Measurements from ENCODE around the gene SENP3. TPM values are rescaled to one million over a fixed set of nuclear protein-coding genes. Genes with fewer than 3 reads are reported as not detected.

SENP3 gene
- total and polyA plus RNA-seq, 2 of the 13 experiments (the other 11 are each of a cell fraction or from before 2014, with no cell fraction given), result 55.8 to 75.4 TPM

DNA sequence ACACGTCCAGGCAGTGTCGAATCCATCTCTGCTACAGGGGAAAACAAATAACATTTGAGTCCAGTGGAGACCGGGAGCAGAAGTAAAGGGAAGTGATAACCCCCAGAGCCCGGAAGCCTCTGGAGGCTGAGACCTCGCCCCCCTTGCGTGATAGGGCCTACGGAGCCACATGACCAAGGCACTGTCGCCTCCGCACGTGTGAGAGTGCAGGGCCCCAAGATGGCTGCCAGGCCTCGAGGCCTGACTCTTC, 10.5 kb downstream of the SENP3 start (continued):
- peak; percentile 99 for TF ChIP-seq THAP9 (CRISPR knock-in tag; IDR thresholded peaks at IDR 0.05; ENCODE audit: borderline replicate concordance)
- TF ChIP-seq, protein P1, sequence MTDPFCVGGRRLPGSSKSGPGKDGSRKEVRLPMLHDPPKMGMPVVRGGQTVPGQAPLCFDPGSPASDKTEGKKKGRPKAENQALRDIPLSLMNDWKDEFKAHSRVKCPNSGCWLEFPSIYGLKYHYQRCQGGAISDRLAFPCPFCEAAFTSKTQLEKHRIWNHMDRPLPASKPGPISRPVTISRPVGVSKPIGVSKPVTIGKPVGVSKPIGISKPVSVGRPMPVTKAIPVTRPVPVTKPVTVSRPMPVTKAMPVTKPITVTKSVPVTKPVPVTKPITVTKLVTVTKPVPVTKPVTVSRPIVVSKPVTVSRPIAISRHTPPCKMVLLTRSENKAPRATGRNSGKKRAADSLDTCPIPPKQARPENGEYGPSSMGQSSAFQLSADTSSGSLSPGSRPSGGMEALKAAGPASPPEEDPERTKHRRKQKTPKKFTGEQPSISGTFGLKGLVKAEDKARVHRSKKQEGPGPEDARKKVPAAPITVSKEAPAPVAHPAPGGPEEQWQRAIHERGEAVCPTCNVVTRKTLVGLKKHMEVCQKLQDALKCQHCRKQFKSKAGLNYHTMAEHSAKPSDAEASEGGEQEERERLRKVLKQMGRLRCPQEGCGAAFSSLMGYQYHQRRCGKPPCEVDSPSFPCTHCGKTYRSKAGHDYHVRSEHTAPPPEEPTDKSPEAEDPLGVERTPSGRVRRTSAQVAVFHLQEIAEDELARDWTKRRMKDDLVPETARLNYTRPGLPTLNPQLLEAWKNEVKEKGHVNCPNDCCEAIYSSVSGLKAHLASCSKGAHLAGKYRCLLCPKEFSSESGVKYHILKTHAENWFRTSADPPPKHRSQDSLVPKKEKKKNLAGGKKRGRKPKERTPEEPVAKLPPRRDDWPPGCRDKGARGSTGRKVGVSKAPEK (CRISPR knock-in tag; IDR thresholded peaks at IDR 0.05; ENCODE audit: borderline replicate concordance), result no peak
- TF ChIP-seq KDM3A (CRISPR knock-in tag; IDR thresholded peaks at IDR 0.05; ENCODE audit: low read depth), result 0 out of 2 replicates have a peak, but pooled peaks have one; percentile 15
- TF ChIP-seq SIX4 (CRISPR knock-in tag; IDR thresholded peaks at IDR 0.05), result 0 out of 2 replicates have a peak, but pooled peaks have one; percentile 28
- TF ChIP-seq KLF13 (CRISPR knock-in tag; IDR thresholded peaks at IDR 0.05), result no peak
- TF ChIP-seq IRX3 (CRISPR knock-in tag; IDR thresholded peaks at IDR 0.05; ENCODE audit: borderline replicate concordance, low read depth), result 0 out of 2 replicates have a peak, but pooled peaks have one; percentile 42
- TF ChIP-seq, protein P2, sequence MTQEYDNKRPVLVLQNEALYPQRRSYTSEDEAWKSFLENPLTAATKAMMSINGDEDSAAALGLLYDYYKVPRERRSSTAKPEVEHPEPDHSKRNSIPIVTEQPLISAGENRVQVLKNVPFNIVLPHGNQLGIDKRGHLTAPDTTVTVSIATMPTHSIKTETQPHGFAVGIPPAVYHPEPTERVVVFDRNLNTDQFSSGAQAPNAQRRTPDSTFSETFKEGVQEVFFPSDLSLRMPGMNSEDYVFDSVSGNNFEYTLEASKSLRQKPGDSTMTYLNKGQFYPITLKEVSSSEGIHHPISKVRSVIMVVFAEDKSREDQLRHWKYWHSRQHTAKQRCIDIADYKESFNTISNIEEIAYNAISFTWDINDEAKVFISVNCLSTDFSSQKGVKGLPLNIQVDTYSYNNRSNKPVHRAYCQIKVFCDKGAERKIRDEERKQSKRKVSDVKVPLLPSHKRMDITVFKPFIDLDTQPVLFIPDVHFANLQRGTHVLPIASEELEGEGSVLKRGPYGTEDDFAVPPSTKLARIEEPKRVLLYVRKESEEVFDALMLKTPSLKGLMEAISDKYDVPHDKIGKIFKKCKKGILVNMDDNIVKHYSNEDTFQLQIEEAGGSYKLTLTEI (CRISPR knock-in tag; conservative IDR thresholded peaks at IDR 0.05), result no peak
- no peak for TF ChIP-seq RFX3 (CRISPR knock-in tag; IDR thresholded peaks at IDR 0.05)
- TF ChIP-seq MXI1 (IDR thresholded peaks at IDR 0.05; ENCODE audit: borderline replicate concordance, low read depth, low read length), result peak; percentile 97; the same call in 2 of the 3 replicates
- TF ChIP-seq ZFYVE20 (CRISPR knock-in tag; IDR thresholded peaks at IDR 0.05; ENCODE audit: borderline replicate concordance, low read depth), result no peak
- TF ChIP-seq ZNF431 (CRISPR knock-in tag; IDR thresholded peaks at IDR 0.05; ENCODE audit: borderline replicate concordance, low read depth), result peak; percentile 80
- 0 out of 2 replicates have a peak, but pooled peaks have one; percentile 92 for TF ChIP-seq MEIS2 (CRISPR knock-in tag; IDR thresholded peaks at IDR 0.05)
- no peak for TF ChIP-seq SRF (IDR thresholded peaks at IDR 0.05; ENCODE audit: low read depth, low read length)
- TF ChIP-seq ZNF274 (CRISPR knock-in tag; IDR thresholded peaks at IDR 0.05), result 0 out of 2 replicates have a peak, but pooled peaks have one; percentile 1
- peak; percentile 68; the same call in 1 of the 2 replicates for TF ChIP-seq BORCS8-MEF2B (CRISPR knock-in tag; IDR thresholded peaks at IDR 0.05)
- TF ChIP-seq NPAS2 (CRISPR knock-in tag; IDR thresholded peaks at IDR 0.05; ENCODE audit: borderline replicate concordance), result no peak
- TF ChIP-seq ZNF354B (CRISPR knock-in tag; IDR thresholded peaks at IDR 0.05), result no peak
- TF ChIP-seq, protein P3, sequence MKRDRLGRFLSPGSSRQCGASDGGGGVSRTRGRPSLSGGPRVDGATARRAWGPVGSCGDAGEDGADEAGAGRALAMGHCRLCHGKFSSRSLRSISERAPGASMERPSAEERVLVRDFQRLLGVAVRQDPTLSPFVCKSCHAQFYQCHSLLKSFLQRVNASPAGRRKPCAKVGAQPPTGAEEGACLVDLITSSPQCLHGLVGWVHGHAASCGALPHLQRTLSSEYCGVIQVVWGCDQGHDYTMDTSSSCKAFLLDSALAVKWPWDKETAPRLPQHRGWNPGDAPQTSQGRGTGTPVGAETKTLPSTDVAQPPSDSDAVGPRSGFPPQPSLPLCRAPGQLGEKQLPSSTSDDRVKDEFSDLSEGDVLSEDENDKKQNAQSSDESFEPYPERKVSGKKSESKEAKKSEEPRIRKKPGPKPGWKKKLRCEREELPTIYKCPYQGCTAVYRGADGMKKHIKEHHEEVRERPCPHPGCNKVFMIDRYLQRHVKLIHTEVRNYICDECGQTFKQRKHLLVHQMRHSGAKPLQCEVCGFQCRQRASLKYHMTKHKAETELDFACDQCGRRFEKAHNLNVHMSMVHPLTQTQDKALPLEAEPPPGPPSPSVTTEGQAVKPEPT (CRISPR knock-in tag; IDR thresholded peaks at IDR 0.05; ENCODE audit: low read depth), result peak; percentile 81; the same call in 1 of the 2 replicates
- peak; percentile 87; the same call in 1 of the 2 replicates for TF ChIP-seq ZNF598 (CRISPR knock-in tag; IDR thresholded peaks at IDR 0.05; ENCODE audit: borderline replicate concordance)
- TF ChIP-seq CENPT (CRISPR knock-in tag; IDR thresholded peaks at IDR 0.05; ENCODE audit: low read depth), result no peak
- no peak; the same call in 1 of the 2 replicates for TF ChIP-seq ZNF329 (CRISPR knock-in tag; IDR thresholded peaks at IDR 0.05; ENCODE audit: low read depth)
- TF ChIP-seq ZNF24 (IDR thresholded peaks at IDR 0.05), result no peak
